Tibial artery (tissue), 4 donors: ENCODE results near the gene PARD3B.

Experiments
- DNase-seq, 2 donors: peaks; one replicate each; pipeline ENCODE4 v3.0.0-alpha.2; 2019
- H3K27ac ChIP-seq, 2 donors: fragments of 200-600 bp; sonication (generic) in 1 of 2; 1 replicate in 1 of 2; 2 replicates in 1 of 2; pipeline ENCODE4 v1.5.1; 2018 to 2019; ENCODE audit warnings: mild to moderate bottlenecking in 1 of 2
- H3K27me3 ChIP-seq, 2 donors: fragments of 200-600 bp; sonication (generic) in 1 of 2; one replicate each; pipeline versions ENCODE4 v1.5.1 to v1.6.0; 2016 to 2019
- H3K36me3 ChIP-seq, 3 donors: fragments of 200-600 bp; sonication (generic) in 2 of 3; one replicate each; pipeline ENCODE4 v1.5.1; 2016 to 2019; ENCODE audit warnings: mild to moderate bottlenecking in 2 of 3
- H3K4me1 ChIP-seq, 4 donors: fragments of 200-600 bp; sonication (generic) in 2 of 4; 1 replicate in 3 of 4; 2 replicates in 1 of 4; pipeline ENCODE4 v1.5.1; 2016 to 2019
- H3K4me3 ChIP-seq, 2 donors: fragments of 200-600 bp; sonication (generic) in 1 of 2; 1 replicate in 1 of 2; 2 replicates in 1 of 2; pipeline ENCODE4 v1.5.1; 2018 to 2019; ENCODE audit warnings: mild to moderate bottlenecking in 2 of 2
- H3K9me3 ChIP-seq, 3 donors: fragments of 200-600 bp; sonication (generic) in 1 of 3; one replicate each; pipeline ENCODE4 v1.5.1; 2016 to 2019
- CTCF ChIP-seq, 2 experiments: fragments of 200-600 bp in 1 of 2; fragments of 450-650 bp in 1 of 2; IDR thresholded peaks; one replicate each; pipeline ENCODE4 v1.5.1; 2017 to 2019; ENCODE audit warnings: antibody characterized with exemption in 2 of 2, mild to moderate bottlenecking in 1 of 2, moderate library complexity in 1 of 2
- intact Hi-C: fragments of 100-400 bp; cut with DNase I; formaldehyde crosslinking; loops from one replicate; pipeline ENCODE4 v1.15.0; 2023; ENCODE audit warnings: low total_unique reads

PARD3B gene

GRCh38 chr2:205290299-205290698 is 745.0 kb downstream of the PARD3B start:
- no peak overlapping the region for H3K4me3 ChIP-seq
- H3K36me3 ChIP-seq, result no peaks in the 10 kb centered on the region
- no peaks in the 10 kb centered on the region for H3K27me3 ChIP-seq
- intact Hi-C loops, result no loop called here
- H3K27ac ChIP-seq, result no peak overlapping the region
- TF ChIP-seq CTCF (IDR thresholded peaks at IDR 0.05), result no peak
- H3K9me3 ChIP-seq, result no peaks in the 10 kb centered on the region
- no peak for DNase-seq
- no peaks in the 10 kb centered on the region for H3K4me1 ChIP-seq

- H3K36me3 ChIP-seq, result no peaks in the 10 kb centered on the region
- intact Hi-C loops, result no loop called here
- H3K27ac ChIP-seq, result no peak overlapping the region
- no peak for TF ChIP-seq CTCF (IDR thresholded peaks at IDR 0.05)
- no peaks in the 10 kb centered on the region for H3K4me1 ChIP-seq
- no peak overlapping the region for H3K4me3 ChIP-seq
- H3K27me3 ChIP-seq, result no peaks in the 10 kb centered on the region
- no peaks in the 10 kb centered on the region for H3K9me3 ChIP-seq
- DNase-seq, result no peak
Measured at GRCh38 chr2:205292665-205293295, 747.5 kb downstream of the PARD3B start.

GRCh38 chr2:205293559-205293958 is 748.3 kb downstream of the PARD3B start:
- H3K4me1 ChIP-seq, result no peaks in the 10 kb centered on the region
- no peak for DNase-seq
- H3K4me3 ChIP-seq, result no peak overlapping the region
- H3K36me3 ChIP-seq, result no peaks in the 10 kb centered on the region
- H3K9me3 ChIP-seq, result no peaks in the 10 kb centered on the region
- intact Hi-C loops, result no loop called here
- no peak for TF ChIP-seq CTCF (IDR thresholded peaks at IDR 0.05)
- H3K27ac ChIP-seq, result no peak overlapping the region
- H3K27me3 ChIP-seq, result no peaks in the 10 kb centered on the region

- Histone ChIP-seq H3K4me3 (no peak overlapping the region), H3K36me3 (peaks cover 0 to 12% (median 10%) of the 10 kb centered on the region in 3 donors), H3K27me3 (no peaks in the 10 kb centered on the region), H3K27ac (no peak overlapping the region), H3K4me1 (no peaks in the 10 kb centered on the region), H3K9me3 (no peaks in the 10 kb centered on the region)
- intact Hi-C loops, result no loop called here
- no peak for DNase-seq
- TF ChIP-seq CTCF (IDR thresholded peaks at IDR 0.05), result no peak
Measured at GRCh38 chr2:205296959-205297358, 751.7 kb downstream of the PARD3B start.

- no peaks in the 10 kb centered on the region for H3K27me3 ChIP-seq
- H3K27ac ChIP-seq, result no peak overlapping the region
- TF ChIP-seq CTCF (IDR thresholded peaks at IDR 0.05), result no peak
- peaks cover 0 to 15% (median 13%) of the 10 kb centered on the region in 3 donors for H3K36me3 ChIP-seq
- DNase-seq, result no peak
- H3K4me1 ChIP-seq, result no peaks in the 10 kb centered on the region
- intact Hi-C loops, result no loop called here
- no peaks in the 10 kb centered on the region for H3K9me3 ChIP-seq
- H3K4me3 ChIP-seq, result no peak overlapping the region
Measured at GRCh38 chr2:205297368-205297767, 752.1 kb downstream of the PARD3B start.

GRCh38 chr2:205297846-205298245 is 752.6 kb downstream of the PARD3B start:
- DNase-seq, result no peak
- Histone ChIP-seq H3K27ac (no peak overlapping the region), H3K4me3 (no peak overlapping the region), H3K27me3 (no peaks in the 10 kb centered on the region), H3K36me3 (peaks cover 0 to 19% (median 17%) of the 10 kb centered on the region in 3 donors), H3K4me1 (no peaks in the 10 kb centered on the region), H3K9me3 (no peaks in the 10 kb centered on the region)
- intact Hi-C loops, result no loop called here
- no peak for TF ChIP-seq CTCF (IDR thresholded peaks at IDR 0.05)
